NCI-H146 treated with DMSO at 0.1 percent for 48 hours (cell line): ENCODE measurements around the gene HSFX3.
"Not testable (repeated sequence)": the region's sequence is repeated elsewhere in the genome, so short reads cannot be mapped to it uniquely, and the experiment has no call there.

ENCODE experiments used
- DNase-seq: peaks from one replicate; lab custom pipeline; 2025; ENCODE audit not compliant: unreplicated experiment; lab: John Stamatoyannopoulos, UW

HSFX3 gene

DNA sequence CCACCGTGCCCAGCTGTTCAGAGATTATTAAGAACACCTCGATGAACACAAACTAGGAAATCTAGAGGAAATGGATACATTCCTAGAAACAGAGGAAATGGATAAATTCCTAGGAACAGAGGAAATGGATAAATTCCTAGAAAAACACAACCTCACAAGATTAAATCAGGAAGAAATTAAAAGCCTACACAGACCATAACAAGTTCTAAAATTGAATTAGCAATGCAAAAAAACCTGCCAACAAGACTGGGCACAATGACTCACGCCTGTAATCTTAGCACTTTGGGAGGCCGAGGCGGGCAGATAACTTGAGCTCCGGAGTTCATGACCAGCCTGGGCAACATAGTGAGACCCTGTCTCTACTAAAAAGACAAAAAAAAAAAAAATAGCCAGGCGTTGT, 31.5 kb downstream of the HSFX3 start:
- DNase-seq: no peak

DNA sequence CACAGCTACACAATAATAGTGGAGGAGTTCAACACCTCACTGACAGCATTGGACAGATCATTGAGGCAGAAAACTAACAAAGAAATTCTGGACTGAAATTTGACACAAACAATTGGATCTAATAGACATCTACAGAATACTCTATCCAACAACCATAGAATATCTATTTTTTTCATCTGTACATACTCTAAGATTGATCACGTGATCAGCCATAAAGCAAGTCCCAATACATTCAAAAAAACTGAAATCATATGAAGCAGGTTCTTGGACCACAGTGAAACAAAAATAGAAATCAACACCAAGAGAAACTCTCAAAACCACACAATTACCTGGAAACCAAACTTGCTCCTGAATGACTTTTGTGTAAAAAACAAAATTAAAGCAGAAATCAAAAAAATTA, 32.4 kb downstream of the HSFX3 start:
- no peak for DNase-seq

DNA sequence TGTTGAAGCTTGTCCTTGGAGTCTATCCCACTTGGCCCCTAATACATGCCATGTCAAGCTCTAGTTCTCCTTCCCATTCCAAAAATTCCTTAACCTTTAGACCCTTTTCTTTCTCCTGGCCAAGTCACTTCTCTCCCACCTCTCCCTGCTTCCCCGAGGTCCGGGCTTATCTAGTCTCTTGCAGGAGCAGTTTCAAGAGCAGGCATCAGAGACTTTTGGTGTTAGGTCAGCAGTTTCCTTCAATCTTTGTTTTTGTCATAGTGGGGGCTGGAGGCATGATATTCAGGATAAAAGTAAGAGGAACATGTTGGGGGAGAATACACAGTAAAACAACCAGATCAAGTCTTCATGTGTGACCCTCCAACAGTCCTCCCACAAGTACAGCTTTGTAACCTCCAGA, 33.1 kb downstream of the HSFX3 start:
- no peak for DNase-seq

DNA sequence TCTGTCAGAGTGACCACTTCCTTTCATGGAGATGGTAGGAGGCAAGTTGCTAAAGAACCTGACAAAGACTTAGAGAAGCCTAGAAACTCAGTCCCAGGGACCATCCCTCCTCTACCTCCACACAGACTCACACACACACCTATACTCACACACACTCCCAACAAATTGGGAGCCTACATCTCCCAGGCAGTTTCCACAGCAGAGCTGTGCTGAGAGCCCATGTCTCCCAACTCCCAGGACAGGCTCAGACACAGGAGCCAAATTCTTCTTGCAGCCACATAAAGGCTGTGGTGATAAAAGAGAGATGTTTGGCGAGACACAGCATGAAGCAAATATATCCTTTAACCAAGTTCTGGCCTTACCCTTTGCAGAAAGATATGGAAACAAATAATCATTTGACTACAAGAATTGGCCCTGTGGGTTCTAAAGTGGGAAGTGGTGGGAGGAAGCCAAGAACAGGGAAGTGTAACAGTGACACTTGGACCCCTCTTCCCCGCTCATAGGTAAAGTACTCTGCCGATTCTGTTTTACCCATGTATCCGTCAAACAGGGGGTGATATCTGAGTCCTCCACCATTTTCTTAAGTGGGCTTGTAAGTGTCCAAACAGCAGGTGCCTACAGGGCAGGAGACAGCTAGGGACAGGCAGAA, 33.6 kb downstream of the HSFX3 start:
- DNase-seq: no peak

DNA sequence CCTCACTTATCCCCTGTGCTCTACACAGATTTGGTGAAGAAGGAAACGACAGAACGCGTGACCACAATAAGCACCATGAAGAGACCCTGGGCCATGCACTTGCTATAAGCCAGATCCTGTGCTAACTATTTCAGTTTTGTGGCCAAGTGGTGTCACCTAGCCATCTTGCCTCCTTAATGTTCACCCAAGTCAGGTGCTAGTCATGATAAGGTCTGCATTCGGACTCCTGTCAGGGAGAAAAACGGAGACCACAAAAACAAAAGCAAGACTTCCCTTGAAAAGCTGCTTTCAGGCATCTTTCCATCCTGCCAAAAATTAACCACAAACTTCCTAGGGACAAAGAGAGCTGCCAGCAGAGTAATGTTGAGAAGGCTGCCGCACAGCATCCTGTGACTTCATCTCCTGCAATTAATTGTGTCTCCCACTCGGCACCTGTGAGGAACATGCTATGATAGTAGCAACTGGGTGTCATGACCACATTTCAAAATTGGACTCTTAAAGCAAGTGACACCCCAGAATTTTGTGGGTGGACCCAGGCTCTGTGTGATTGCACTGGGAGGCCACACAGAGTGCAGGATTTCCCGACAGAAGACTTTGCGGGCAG, 35.8 kb downstream of the HSFX3 start:
- DNase-seq: no peak

DNA sequence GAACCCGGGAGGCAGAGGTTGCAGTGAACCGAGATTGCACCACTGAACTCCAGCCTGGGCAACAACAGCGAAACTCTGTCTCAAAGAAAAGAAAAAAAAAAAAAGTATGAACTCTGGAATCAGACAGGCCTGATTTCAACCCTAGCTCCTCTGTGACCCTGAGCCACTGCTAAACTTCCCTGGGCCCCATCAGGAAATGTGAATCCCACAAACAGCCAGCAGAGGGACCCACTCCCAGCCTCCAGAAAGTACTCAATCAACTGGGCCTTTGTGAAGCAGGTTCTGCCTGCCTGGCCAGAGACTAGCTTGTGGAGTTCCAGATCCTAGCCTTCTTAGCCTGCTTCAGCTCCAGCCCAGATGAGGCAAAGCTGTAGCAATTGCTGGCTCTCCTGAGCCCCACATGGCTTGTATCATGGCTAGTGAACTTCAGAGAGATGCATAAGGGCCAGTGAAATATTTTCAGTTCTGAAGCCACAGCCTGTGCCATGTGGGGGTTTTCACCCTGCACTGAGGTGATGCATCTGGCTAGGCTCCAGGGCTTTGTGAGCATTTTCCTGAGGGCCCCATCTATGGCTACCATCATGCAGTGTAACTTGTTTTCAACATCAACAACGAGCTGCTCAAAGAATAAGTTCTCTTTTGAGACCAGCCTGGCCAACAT, 37.4 kb downstream of the HSFX3 start:
- peak; percentile 36 for DNase-seq

GRCh38 chrX:149511081-149511480, 38.6 kb downstream of the HSFX3 start:
- no peak for DNase-seq

DNA sequence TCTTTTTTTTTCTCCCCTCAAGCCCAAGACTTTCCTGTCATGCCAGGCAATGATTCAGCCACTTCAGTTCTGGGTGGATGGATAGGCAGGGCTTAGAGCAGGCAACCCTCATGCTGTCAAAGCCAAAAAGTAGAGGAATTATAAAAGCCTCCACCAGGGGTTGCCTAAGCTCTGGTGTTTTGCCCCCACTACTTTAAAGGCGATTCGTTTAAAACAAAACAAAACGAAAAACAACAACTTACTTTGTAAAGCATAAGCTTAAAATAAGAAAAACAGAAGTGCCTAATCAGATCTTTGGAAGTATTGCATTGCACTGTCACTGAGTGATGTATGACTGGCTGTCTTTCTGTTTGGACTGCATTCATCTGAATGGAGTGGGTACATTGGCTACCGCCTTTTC, 39.3 kb downstream of the HSFX3 start:
- DNase-seq: no peak

DNA sequence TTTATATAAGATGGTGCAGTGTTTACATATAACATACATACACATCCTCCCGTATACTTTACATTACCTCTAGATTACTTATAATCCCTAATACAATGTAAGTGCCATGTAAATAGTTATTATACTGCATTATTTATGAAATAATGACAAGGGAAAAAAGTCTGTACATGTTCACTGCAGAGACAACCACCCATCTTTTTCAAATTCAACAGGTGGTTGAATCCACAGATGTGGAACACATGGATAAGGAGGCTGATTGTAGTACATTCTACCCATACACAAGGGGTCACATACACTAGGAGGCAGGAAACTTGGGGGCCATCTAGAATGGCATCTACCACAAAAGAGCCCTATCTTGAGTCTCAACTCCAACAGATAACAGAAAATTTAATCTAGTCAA, 41.3 kb downstream of the HSFX3 start:
- no peak for DNase-seq

GRCh38 chrX:149506349-149506748, 43.4 kb downstream of the HSFX3 start:
- DNase-seq: no peak

DNA sequence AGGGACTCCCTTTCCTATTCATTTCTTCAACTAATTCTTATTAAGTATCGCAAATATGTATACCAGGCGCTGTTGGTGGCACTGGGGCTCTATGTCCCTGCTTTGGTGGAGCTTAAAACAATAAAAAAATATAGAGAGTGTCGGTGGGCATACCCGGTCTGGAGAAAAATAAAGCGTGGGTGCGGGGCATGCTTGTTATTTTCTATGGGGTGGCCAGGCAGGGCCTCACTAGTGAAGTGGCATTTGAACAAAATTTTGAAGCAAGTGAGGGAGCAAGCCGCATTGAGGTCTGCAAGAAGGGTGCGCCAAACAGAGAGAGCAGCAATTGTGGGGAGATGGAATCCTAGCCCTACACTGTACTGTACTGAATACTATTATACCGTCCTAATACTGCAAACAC, 44.1 kb downstream of the HSFX3 start:
- no peak for DNase-seq

GRCh38 chrX:149504915-149505651, 44.6 kb downstream of the HSFX3 start, which contains the start of gene IDS:
IDS (minus strand) TSS chrX:149505306; CDS start chrX:149505137, 169 bp downstream.
- peak; percentile 77 for DNase-seq

DNA sequence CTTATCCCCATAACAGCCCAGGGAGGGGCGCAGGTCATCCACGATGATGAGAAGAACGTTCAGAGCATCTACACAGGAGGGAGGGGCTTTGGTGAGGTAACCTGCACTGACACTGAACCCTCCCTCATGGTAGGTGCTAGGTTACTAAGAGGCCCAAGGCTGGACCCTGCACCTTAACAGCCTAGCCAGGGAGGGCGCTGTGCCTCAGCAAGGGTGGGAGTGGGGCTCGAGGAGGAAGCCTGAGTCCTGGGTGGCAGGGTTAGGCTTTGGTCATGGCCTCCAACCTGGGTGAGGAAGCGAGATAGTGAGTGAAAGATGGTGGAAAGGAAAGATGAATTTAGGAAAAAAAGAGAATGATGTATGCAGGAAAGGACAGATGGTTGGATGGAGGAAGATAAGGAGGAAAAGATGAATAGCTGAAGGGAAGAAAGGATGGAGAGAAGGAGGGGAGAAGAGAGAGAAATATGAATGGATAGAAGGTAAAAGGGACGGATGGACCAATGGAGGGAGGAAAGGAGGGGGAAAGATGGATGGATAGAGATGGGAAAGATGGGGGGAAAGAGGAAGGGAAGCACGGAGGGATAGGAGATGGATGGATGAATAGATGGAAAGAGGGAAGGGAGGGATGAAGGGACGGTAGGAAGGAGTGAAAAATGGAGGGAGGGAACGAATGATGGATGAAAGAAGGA, 45.4 kb downstream of the HSFX3 start:
- DNase-seq: peak; percentile 11

DNA sequence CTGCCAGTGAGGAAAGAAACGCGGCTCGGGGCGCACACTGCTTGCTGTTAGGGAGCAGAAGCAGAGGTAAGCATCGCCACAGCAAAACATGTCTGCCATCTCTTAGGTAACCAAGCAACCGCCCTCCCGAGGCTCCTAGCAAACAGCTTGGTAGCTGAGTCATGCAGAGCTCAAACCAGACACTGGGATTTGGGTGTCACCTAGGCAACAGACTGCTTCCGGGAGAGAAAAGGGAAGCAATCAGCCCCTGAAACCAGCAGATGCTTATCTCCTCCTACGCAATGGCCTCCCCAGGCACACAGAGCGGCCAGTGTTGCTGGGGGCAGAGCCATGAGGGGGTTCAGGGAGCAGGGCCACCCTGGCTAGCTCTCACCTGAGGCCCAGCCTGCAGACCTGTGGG, 46.3 kb downstream of the HSFX3 start:
- peak; percentile 31 for DNase-seq

DNA sequence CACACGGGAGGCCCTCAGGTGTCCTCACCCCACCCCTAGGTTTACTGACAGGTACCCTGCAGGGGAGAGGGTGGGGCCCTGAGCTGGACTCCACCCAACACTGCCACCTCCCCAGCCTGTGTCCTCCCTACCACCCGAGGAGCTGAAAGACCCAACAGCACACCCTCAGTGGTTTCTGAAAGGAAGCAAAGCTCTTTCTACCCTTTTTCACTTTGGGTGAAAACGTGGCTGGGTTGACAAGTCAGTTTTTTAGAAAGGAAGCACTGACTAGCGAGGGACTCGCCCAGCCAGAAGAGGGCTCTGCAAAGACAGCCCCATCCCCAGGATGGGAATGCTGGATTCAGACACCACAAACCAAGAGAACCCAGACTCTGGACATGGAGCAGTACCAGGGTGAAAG, 46.8 kb downstream of the HSFX3 start:
- DNase-seq: not testable (repeated sequence)

DNA sequence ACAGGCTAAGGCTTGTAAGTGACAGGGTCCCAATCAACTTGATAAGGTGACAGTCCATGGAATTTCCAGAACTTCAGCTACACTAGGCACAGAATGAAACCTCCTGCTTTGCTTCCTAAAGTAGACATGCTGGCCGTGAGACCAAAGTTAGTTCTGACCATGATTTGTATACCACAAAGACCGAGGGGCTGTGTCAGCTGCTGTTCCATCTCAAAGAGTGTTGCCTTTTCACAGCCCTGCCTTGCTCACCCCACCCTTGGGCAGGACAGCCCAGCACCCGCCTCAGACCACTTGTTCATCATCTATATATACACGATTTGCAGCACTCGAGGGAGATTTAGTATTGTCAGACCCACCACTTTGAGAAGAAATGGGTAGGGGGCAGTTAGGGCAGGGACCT, 50.0 kb downstream of the HSFX3 start:
- DNase-seq: no peak

DNA sequence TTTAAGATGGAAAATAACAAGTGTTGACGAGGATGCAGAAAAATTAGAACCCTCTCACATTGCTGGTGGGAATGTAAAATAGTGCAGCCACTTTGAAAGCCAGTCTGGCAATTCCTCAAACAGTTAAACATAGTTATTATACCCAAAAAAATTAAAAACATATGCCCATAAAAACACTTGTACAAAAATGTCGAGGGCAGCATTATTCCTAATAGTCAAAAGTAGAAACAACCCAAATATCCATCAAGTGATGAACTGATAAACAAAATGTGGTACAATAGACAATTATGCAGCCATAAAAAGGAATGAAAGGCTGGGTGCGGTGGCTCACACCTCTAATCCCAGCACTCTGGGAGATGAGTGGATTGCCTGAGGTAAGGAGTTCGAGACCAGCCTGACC, 51.0 kb downstream of the HSFX3 start:
- no peak for DNase-seq
